Measurements from ENCODE around the gene TEX14.

The TEX14 gene

GRCh38 chr17:58572846-58573245 is 119.0 kb downstream of the TEX14 start:
- H3K4me1 ChIP-seq (ENCODE audit: control insufficient read depth, insufficient read depth, low read length, poor library complexity, severe bottlenecking) = peaks cover 2% of the 10 kb centered on the region
- H3K27me3 ChIP-seq (replicated peaks; ENCODE audit: control insufficient read depth, insufficient read depth, low read length, poor library complexity, severe bottlenecking) = no peaks in the 10 kb centered on the region
- DNase-seq = no peak
- H3K27ac ChIP-seq (ENCODE audit: insufficient read depth, low read length, poor library complexity, severe bottlenecking) = no peak overlapping the region
- H3K36me3 ChIP-seq (ENCODE audit: control insufficient read depth, insufficient read depth, low read length) = no peaks in the 10 kb centered on the region
- no peak overlapping the region for H3K4me3 ChIP-seq (ENCODE audit: insufficient read depth, low read depth, low read length, poor library complexity, severe bottlenecking)
- no peaks in the 10 kb centered on the region for H3K9me3 ChIP-seq (ENCODE audit: control insufficient read depth, low read length)

- Histone ChIP-seq H3K27ac (ENCODE audit: insufficient read depth, low read length, poor library complexity, severe bottlenecking) (no peak overlapping the region), H3K36me3 (ENCODE audit: control insufficient read depth, insufficient read depth, low read length) (no peaks in the 10 kb centered on the region), H3K9me3 (ENCODE audit: control insufficient read depth, low read length) (no peaks in the 10 kb centered on the region), H3K4me3 (ENCODE audit: insufficient read depth, low read depth, low read length, poor library complexity, severe bottlenecking) (no peak overlapping the region), H3K27me3 (replicated peaks; ENCODE audit: control insufficient read depth, insufficient read depth, low read length, poor library complexity, severe bottlenecking) (no peaks in the 10 kb centered on the region), H3K4me1 (ENCODE audit: control insufficient read depth, insufficient read depth, low read length, poor library complexity, severe bottlenecking) (no peaks in the 10 kb centered on the region)
- no peak for DNase-seq
Observed at GRCh38 chr17:58570758-58571157, 121.1 kb downstream of the TEX14 start.

GRCh38 chr17:58569196-58569595 is 122.6 kb downstream of the TEX14 start:
- H3K27me3 ChIP-seq (replicated peaks; ENCODE audit: control insufficient read depth, insufficient read depth, low read length, poor library complexity, severe bottlenecking) = no peaks in the 10 kb centered on the region

GRCh38 chr17:58568044-58568799 is 123.6 kb downstream of the TEX14 start:
- Histone ChIP-seq H3K9me3 (ENCODE audit: control insufficient read depth, low read length) (no peaks in the 10 kb centered on the region), H3K36me3 (ENCODE audit: control insufficient read depth, insufficient read depth, low read length) (no peaks in the 10 kb centered on the region), H3K4me1 (ENCODE audit: control insufficient read depth, insufficient read depth, low read length, poor library complexity, severe bottlenecking) (no peaks in the 10 kb centered on the region), H3K4me3 (ENCODE audit: insufficient read depth, low read depth, low read length, poor library complexity, severe bottlenecking) (no peak overlapping the region), H3K27me3 (replicated peaks; ENCODE audit: control insufficient read depth, insufficient read depth, low read length, poor library complexity, severe bottlenecking) (no peaks in the 10 kb centered on the region), H3K27ac (ENCODE audit: insufficient read depth, low read length, poor library complexity, severe bottlenecking) (no peak overlapping the region)
- no peak for DNase-seq

More at GRCh38 chr17:58569196-58569595, 122.6 kb downstream of the TEX14 start:
- Histone ChIP-seq H3K36me3 (ENCODE audit: control insufficient read depth, insufficient read depth, low read length) (no peaks in the 10 kb centered on the region), H3K4me3 (ENCODE audit: insufficient read depth, low read depth, low read length, poor library complexity, severe bottlenecking) (no peak overlapping the region), H3K27ac (ENCODE audit: insufficient read depth, low read length, poor library complexity, severe bottlenecking) (no peak overlapping the region), H3K4me1 (ENCODE audit: control insufficient read depth, insufficient read depth, low read length, poor library complexity, severe bottlenecking) (no peaks in the 10 kb centered on the region), H3K9me3 (ENCODE audit: control insufficient read depth, low read length) (no peaks in the 10 kb centered on the region)
- no peak for DNase-seq

GRCh38 chr17:58565389-58566311 is 126.2 kb downstream of the TEX14 start:
- DNase-seq = no peak
- H3K27ac ChIP-seq (ENCODE audit: insufficient read depth, low read length, poor library complexity, severe bottlenecking) = no peak overlapping the region
- no peaks in the 10 kb centered on the region for H3K9me3 ChIP-seq (ENCODE audit: control insufficient read depth, low read length)
- no peak overlapping the region for H3K4me3 ChIP-seq (ENCODE audit: insufficient read depth, low read depth, low read length, poor library complexity, severe bottlenecking)
- no peaks in the 10 kb centered on the region for H3K36me3 ChIP-seq (ENCODE audit: control insufficient read depth, insufficient read depth, low read length)
- no peaks in the 10 kb centered on the region for H3K4me1 ChIP-seq (ENCODE audit: control insufficient read depth, insufficient read depth, low read length, poor library complexity, severe bottlenecking)
- no peaks in the 10 kb centered on the region for H3K27me3 ChIP-seq (replicated peaks; ENCODE audit: control insufficient read depth, insufficient read depth, low read length, poor library complexity, severe bottlenecking)

- H3K27me3 ChIP-seq (replicated peaks; ENCODE audit: control insufficient read depth, insufficient read depth, low read length, poor library complexity, severe bottlenecking) = no peaks in the 10 kb centered on the region
- no peak overlapping the region for H3K4me3 ChIP-seq (ENCODE audit: insufficient read depth, low read depth, low read length, poor library complexity, severe bottlenecking)
- no peak overlapping the region for H3K27ac ChIP-seq (ENCODE audit: insufficient read depth, low read length, poor library complexity, severe bottlenecking)
- no peak for DNase-seq
- H3K4me1 ChIP-seq (ENCODE audit: control insufficient read depth, insufficient read depth, low read length, poor library complexity, severe bottlenecking) = no peaks in the 10 kb centered on the region
- H3K36me3 ChIP-seq (ENCODE audit: control insufficient read depth, insufficient read depth, low read length) = no peaks in the 10 kb centered on the region
- H3K9me3 ChIP-seq (ENCODE audit: control insufficient read depth, low read length) = no peaks in the 10 kb centered on the region
Observed at GRCh38 chr17:58564971-58565370, 126.9 kb downstream of the TEX14 start.

GRCh38 chr17:58564243-58564642 is 127.6 kb downstream of the TEX14 start:
- no peaks in the 10 kb centered on the region for H3K27me3 ChIP-seq (replicated peaks; ENCODE audit: control insufficient read depth, insufficient read depth, low read length, poor library complexity, severe bottlenecking)

GRCh38 chr17:58560511-58560910 is 131.3 kb downstream of the TEX14 start:
- Histone ChIP-seq H3K27me3 (replicated peaks; ENCODE audit: control insufficient read depth, insufficient read depth, low read length, poor library complexity, severe bottlenecking) (no peaks in the 10 kb centered on the region), H3K4me3 (ENCODE audit: insufficient read depth, low read depth, low read length, poor library complexity, severe bottlenecking) (no peak overlapping the region), H3K9me3 (ENCODE audit: control insufficient read depth, low read length) (no peaks in the 10 kb centered on the region), H3K27ac (ENCODE audit: insufficient read depth, low read length, poor library complexity, severe bottlenecking) (no peak overlapping the region), H3K36me3 (ENCODE audit: control insufficient read depth, insufficient read depth, low read length) (no peaks in the 10 kb centered on the region), H3K4me1 (ENCODE audit: control insufficient read depth, insufficient read depth, low read length, poor library complexity, severe bottlenecking) (no peaks in the 10 kb centered on the region)
- DNase-seq = no peak

More at GRCh38 chr17:58564243-58564642, 127.6 kb downstream of the TEX14 start:
- Histone ChIP-seq H3K4me1 (ENCODE audit: control insufficient read depth, insufficient read depth, low read length, poor library complexity, severe bottlenecking) (no peaks in the 10 kb centered on the region), H3K4me3 (ENCODE audit: insufficient read depth, low read depth, low read length, poor library complexity, severe bottlenecking) (no peak overlapping the region), H3K36me3 (ENCODE audit: control insufficient read depth, insufficient read depth, low read length) (no peaks in the 10 kb centered on the region), H3K27ac (ENCODE audit: insufficient read depth, low read length, poor library complexity, severe bottlenecking) (no peak overlapping the region), H3K9me3 (ENCODE audit: control insufficient read depth, low read length) (no peaks in the 10 kb centered on the region)
- DNase-seq = no peak

- Histone ChIP-seq H3K36me3 (ENCODE audit: control insufficient read depth, insufficient read depth, low read length) (no peaks in the 10 kb centered on the region), H3K4me1 (ENCODE audit: control insufficient read depth, insufficient read depth, low read length, poor library complexity, severe bottlenecking) (no peaks in the 10 kb centered on the region), H3K9me3 (ENCODE audit: control insufficient read depth, low read length) (no peaks in the 10 kb centered on the region), H3K27me3 (replicated peaks; ENCODE audit: control insufficient read depth, insufficient read depth, low read length, poor library complexity, severe bottlenecking) (no peaks in the 10 kb centered on the region), H3K4me3 (ENCODE audit: insufficient read depth, low read depth, low read length, poor library complexity, severe bottlenecking) (no peak overlapping the region), H3K27ac (ENCODE audit: insufficient read depth, low read length, poor library complexity, severe bottlenecking) (no peak overlapping the region)
- no peak for DNase-seq
Observed at GRCh38 chr17:58557981-58558380, 133.9 kb downstream of the TEX14 start.

GRCh38 chr17:58556833-58557250 is 135.0 kb downstream of the TEX14 start:
- Histone ChIP-seq H3K9me3 (ENCODE audit: control insufficient read depth, low read length) (no peaks in the 10 kb centered on the region), H3K4me1 (ENCODE audit: control insufficient read depth, insufficient read depth, low read length, poor library complexity, severe bottlenecking) (no peaks in the 10 kb centered on the region), H3K27ac (ENCODE audit: insufficient read depth, low read length, poor library complexity, severe bottlenecking) (no peak overlapping the region), H3K36me3 (ENCODE audit: control insufficient read depth, insufficient read depth, low read length) (no peaks in the 10 kb centered on the region), H3K27me3 (replicated peaks; ENCODE audit: control insufficient read depth, insufficient read depth, low read length, poor library complexity, severe bottlenecking) (no peaks in the 10 kb centered on the region), H3K4me3 (ENCODE audit: insufficient read depth, low read depth, low read length, poor library complexity, severe bottlenecking) (no peak overlapping the region)
- DNase-seq = no peak
